ENCODE results near the gene PNMA6E.

Gene PNMA6E

DNA sequence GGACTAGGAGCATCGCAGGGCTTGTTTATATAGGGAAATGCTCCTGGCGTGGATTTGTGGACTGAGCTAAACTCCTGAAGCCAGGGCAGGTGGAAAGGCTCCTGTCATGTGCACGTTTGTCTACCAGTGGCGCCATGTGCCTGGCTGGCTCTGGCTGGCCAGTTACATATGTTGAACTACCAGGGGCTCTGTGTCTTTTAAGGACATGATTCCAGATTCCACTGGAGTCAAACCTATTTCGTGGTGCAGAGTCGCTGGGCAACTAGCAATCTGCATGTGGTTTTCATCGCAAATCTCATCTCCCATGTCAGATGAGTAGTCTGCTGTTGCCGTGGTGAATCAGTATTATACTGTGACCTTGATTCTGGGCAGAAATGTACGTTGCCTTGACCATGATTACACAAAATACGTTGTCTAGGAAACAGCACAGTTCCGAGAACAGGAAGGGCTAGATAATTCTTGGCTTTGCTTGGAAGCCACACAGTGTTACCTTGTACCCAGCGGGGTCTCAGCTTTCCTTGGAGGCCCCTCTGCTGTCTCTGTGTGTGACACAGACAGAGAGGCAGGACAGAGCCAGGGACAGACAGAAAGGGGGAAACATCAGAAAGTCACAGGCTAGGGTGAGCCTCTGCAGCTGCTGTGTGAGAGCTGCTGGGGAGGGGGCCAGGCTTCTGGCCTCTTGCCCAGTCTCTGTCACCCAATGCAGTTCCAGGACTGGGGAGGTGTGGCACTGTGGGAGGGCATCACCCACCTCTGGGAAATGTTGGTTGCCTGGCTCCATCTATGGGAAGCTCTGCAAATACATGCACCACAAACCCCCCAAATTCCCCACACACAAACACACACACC lies 19.2 kb downstream of the PNMA6E start:
- TF ChIP-seq CTCF (IDR thresholded peaks at IDR 0.05; ENCODE audit: low read depth, low read length): no peak
- H3K4me3 ChIP-seq (ENCODE audit: low read depth, low read length): no peak overlapping the region

- no peak overlapping the region for H3K4me3 ChIP-seq (ENCODE audit: low read depth, low read length)
- TF ChIP-seq CTCF (IDR thresholded peaks at IDR 0.05; ENCODE audit: low read depth, low read length): no peak
These were observed 20.5 kb downstream of the PNMA6E start for GRCh38 chrX:153380691-153381090.

DNA sequence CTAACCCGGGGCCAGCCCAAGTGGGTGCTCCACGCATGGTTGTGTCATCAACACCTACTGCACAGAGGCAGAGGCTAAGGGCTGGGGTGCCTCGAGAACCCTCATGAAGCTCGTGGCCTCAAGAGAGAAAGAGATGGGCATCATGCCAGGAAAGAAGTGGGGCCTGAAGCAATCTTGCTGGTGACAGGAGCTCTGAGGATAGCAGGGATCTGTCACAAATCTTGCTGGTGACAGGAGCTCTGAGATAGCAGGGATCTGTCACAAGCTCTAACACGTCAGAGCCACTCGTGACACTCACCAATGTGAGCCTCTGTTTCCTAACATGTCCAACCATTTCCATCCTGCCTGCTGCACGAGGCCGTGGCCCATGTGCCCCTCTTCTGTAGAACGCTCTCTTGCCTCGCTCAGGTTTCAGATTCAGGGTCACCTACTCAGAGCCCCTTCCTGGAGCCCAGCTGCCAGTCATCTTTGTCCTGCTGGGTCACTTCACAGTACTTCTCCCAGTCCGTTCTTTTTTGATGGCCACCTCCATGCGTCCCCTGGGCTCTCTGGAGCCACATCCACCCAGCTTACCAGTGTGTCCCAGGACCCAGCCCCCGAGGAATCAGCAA lies 21.1 kb downstream of the PNMA6E start:
- no peak overlapping the region for H3K4me3 ChIP-seq (ENCODE audit: low read depth, low read length)
- no peak for TF ChIP-seq CTCF (IDR thresholded peaks at IDR 0.05; ENCODE audit: low read depth, low read length)

- no peak overlapping the region for H3K4me3 ChIP-seq (ENCODE audit: low read depth, low read length)
- TF ChIP-seq CTCF (IDR thresholded peaks at IDR 0.05; ENCODE audit: low read depth, low read length): no peak
These were observed 21.6 kb downstream of the PNMA6E start for GRCh38 chrX:153379508-153379907.

DNA sequence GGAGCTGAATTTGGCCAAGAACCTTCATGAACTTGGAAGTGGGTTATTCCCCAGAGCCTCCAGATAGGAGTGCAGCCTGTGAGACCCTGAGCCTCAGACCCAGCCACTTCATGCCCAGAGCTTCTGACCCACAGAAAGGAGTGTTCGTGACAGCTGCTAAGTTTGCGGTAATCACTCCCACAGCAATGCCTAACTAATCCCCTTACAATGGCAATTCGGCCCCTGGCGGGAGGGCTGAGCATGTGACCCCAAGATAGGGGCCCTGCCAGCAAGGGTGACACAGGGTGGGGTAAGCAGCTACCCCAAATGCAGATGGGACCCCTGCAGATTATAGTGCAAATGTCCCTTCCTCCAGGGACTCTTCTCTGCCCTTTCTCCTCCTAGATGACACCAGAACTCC lies 22.5 kb downstream of the PNMA6E start:
- H3K4me3 ChIP-seq (ENCODE audit: low read depth, low read length): no peak overlapping the region
- no peak for TF ChIP-seq CTCF (IDR thresholded peaks at IDR 0.05; ENCODE audit: low read depth, low read length)

DNA sequence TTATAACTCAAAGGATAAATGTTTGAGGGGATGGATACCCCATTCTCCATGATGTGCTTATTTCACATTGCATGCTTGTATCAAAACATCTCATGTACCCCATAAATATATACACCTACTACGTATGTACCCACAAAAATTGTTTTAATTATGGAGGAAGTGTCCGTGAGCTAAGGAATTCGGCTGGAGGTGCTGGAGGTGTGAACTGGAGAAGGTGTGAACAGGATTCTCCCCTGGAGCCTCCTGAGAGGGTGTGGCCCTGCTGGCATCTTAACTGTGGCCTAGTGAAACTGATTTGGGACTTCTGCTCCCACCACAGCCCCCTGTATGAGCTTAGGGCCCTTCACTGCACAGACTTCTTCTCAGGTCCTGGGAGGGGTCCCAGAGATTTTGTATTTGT lies 23.4 kb downstream of the PNMA6E start:
- no peak for TF ChIP-seq CTCF (IDR thresholded peaks at IDR 0.05; ENCODE audit: low read depth, low read length)
- no peak overlapping the region for H3K4me3 ChIP-seq (ENCODE audit: low read depth, low read length)

- H3K4me3 ChIP-seq (ENCODE audit: low read depth, low read length): no peak overlapping the region
- no peak for TF ChIP-seq CTCF (IDR thresholded peaks at IDR 0.05; ENCODE audit: low read depth, low read length)
These were observed 25.6 kb downstream of the PNMA6E start for GRCh38 chrX:153375571-153375970.

Measured in WI38 (cell line).